Measurements from ENCODE around the gene ISG20L2.

ISG20L2 gene

GRCh38 chr1:156728599-156729462 lies at the start of gene ISG20L2:
Gene ISG20L2, minus strand, starts transcription at chr1:156728766. Its CDS starts 1,114 bp downstream, at chr1:156727652.
- Mint-ChIP-seq H3K36me3 (peaks cover 25% of the 10 kb centered on the region), H3K9me3 (no peaks in the 10 kb centered on the region), H3K4me1 (peaks cover 28% of the 10 kb centered on the region), H3K4me3 (no peak within 1 kb of the TSS), H3K27me3 (no peaks in the 10 kb centered on the region), H3K27ac (no peak within 1 kb of the TSS)
- CTCF ChIA-PET: interaction anchor here (0.6 to 5.1 kb wide), 13 partner anchors 12 to 160 kb away, joined by 3 to 224 read pairs (median 35); partner anchors contain the start of genes HDGF, MRPL24, NTRK1 and PRCC
- DNase-seq: peak; percentile 98

GRCh38 chr1:156777573-156777972 lies 49.0 kb upstream of the ISG20L2 start:
- peaks cover 33% of the 10 kb centered on the region for H3K36me3 Mint-ChIP-seq

GRCh38 chr1:156776942-156777341 lies 48.4 kb upstream of the ISG20L2 start:
- DNase-seq: no peak
- peaks cover 32% of the 10 kb centered on the region for H3K36me3 Mint-ChIP-seq
- H3K4me1 Mint-ChIP-seq: peaks cover 47% of the 10 kb centered on the region
- no peaks in the 10 kb centered on the region for H3K9me3 Mint-ChIP-seq
- CTCF ChIA-PET: interaction anchor here (0.8 to 1.6 kb wide), 2 partner anchors 51 to 132 kb away, joined by 3 to 7 read pairs; no protein-coding TSS in a partner anchor
- no peak overlapping the region for H3K4me3 Mint-ChIP-seq
- no peak overlapping the region for H3K27ac Mint-ChIP-seq
- no peaks in the 10 kb centered on the region for H3K27me3 Mint-ChIP-seq

More at GRCh38 chr1:156777573-156777972, 49.0 kb upstream of the ISG20L2 start:
- CTCF ChIA-PET: interaction anchor here (0.8 to 1.6 kb wide), 2 partner anchors 51 to 132 kb away, joined by 3 to 7 read pairs; no protein-coding TSS in a partner anchor
- H3K4me1 Mint-ChIP-seq: peaks cover 43% of the 10 kb centered on the region
- no peak for DNase-seq
- no peak overlapping the region for H3K27ac Mint-ChIP-seq
- H3K27me3 Mint-ChIP-seq: no peaks in the 10 kb centered on the region
- H3K4me3 Mint-ChIP-seq: no peak overlapping the region
- H3K9me3 Mint-ChIP-seq: no peaks in the 10 kb centered on the region

GRCh38 chr1:156775799-156776198 lies 47.2 kb upstream of the ISG20L2 start:
- no peak overlapping the region for H3K27ac Mint-ChIP-seq
- H3K4me1 Mint-ChIP-seq: peaks cover 43% of the 10 kb centered on the region
- H3K4me3 Mint-ChIP-seq: no peak overlapping the region
- no peak for DNase-seq
- CTCF ChIA-PET: interaction anchor here (1.6 kb wide), 1 partner anchor 50 kb away, joined by 7 read pairs; no protein-coding TSS in a partner anchor
- H3K36me3 Mint-ChIP-seq: peaks cover 29% of the 10 kb centered on the region
- H3K27me3 Mint-ChIP-seq: no peaks in the 10 kb centered on the region
- H3K9me3 Mint-ChIP-seq: no peaks in the 10 kb centered on the region

- H3K36me3 Mint-ChIP-seq: peaks cover 40% of the 10 kb centered on the region
- H3K4me1 Mint-ChIP-seq: peaks cover 63% of the 10 kb centered on the region
- H3K4me3 Mint-ChIP-seq: no peak overlapping the region
- no peaks in the 10 kb centered on the region for H3K27me3 Mint-ChIP-seq
- H3K9me3 Mint-ChIP-seq: no peaks in the 10 kb centered on the region
- no peak for DNase-seq
- CTCF ChIA-PET: interaction anchor here (4.8 to 9.6 kb wide), 2 partner anchors 24 to 47 kb away, joined by 23 to 95 read pairs; partner anchors contain the start of genes ISG20L2 and METTL25B
- H3K27ac Mint-ChIP-seq: no peak overlapping the region
Measured at GRCh38 chr1:156773607-156774006, 45.0 kb upstream of the ISG20L2 start.

- DNase-seq: no peak
- H3K4me3 Mint-ChIP-seq: no peak overlapping the region
- peaks cover 43% of the 10 kb centered on the region for H3K36me3 Mint-ChIP-seq
- peaks cover 62% of the 10 kb centered on the region for H3K4me1 Mint-ChIP-seq
- no peak overlapping the region for H3K27ac Mint-ChIP-seq
- CTCF ChIA-PET: interaction anchor here (1.1 to 9.6 kb wide), 6 partner anchors 9 to 116 kb away, joined by 3 to 95 read pairs (median 4); partner anchors contain the start of genes ISG20L2 and METTL25B
- H3K27me3 Mint-ChIP-seq: no peaks in the 10 kb centered on the region
- no peaks in the 10 kb centered on the region for H3K9me3 Mint-ChIP-seq
Measured at GRCh38 chr1:156772728-156773497, 44.3 kb upstream of the ISG20L2 start.

- H3K4me1 Mint-ChIP-seq: peaks cover 57% of the 10 kb centered on the region
- DNase-seq: no peak
- H3K4me3 Mint-ChIP-seq: no peak overlapping the region
- no peak overlapping the region for H3K27ac Mint-ChIP-seq
- peaks cover 43% of the 10 kb centered on the region for H3K36me3 Mint-ChIP-seq
- H3K27me3 Mint-ChIP-seq: no peaks in the 10 kb centered on the region
- no peaks in the 10 kb centered on the region for H3K9me3 Mint-ChIP-seq
- CTCF ChIA-PET: interaction anchor here (1.1 to 9.6 kb wide), 6 partner anchors 9 to 117 kb away, joined by 3 to 95 read pairs (median 4); partner anchors contain the start of genes ISG20L2 and METTL25B
Measured at GRCh38 chr1:156772222-156772621, 43.7 kb upstream of the ISG20L2 start.

GRCh38 chr1:156768610-156769295 lies 40.2 kb upstream of the ISG20L2 start:
- peaks cover 57% of the 10 kb centered on the region for H3K4me1 Mint-ChIP-seq
- no peak overlapping the region for H3K4me3 Mint-ChIP-seq
- no peaks in the 10 kb centered on the region for H3K9me3 Mint-ChIP-seq
- H3K27ac Mint-ChIP-seq: peak overlapping the region; percentile 3
- no peak for DNase-seq
- CTCF ChIA-PET: interaction anchor here (1.9 to 9.6 kb wide), 3 partner anchors 28 to 79 kb away, joined by 4 to 95 read pairs (median 23); partner anchors contain the start of genes ISG20L2 and METTL25B
- peaks cover 39% of the 10 kb centered on the region for H3K36me3 Mint-ChIP-seq
- H3K27me3 Mint-ChIP-seq: no peaks in the 10 kb centered on the region

- DNase-seq: peak; percentile 61
- Mint-ChIP-seq H3K9me3 (no peaks in the 10 kb centered on the region), H3K36me3 (peaks cover 32% of the 10 kb centered on the region), H3K27me3 (peaks cover 2% of the 10 kb centered on the region), H3K4me1 (peaks cover 51% of the 10 kb centered on the region), H3K27ac (no peak overlapping the region), H3K4me3 (no peak overlapping the region)
- CTCF ChIA-PET: interaction anchor here (0.6 to 9.6 kb wide), 3 partner anchors 41 to 78 kb away, joined by 3 to 95 read pairs (median 4); partner anchors contain the start of genes ISG20L2 and METTL25B
Measured at GRCh38 chr1:156767879-156768604, 39.5 kb upstream of the ISG20L2 start.

GRCh38 chr1:156767101-156767878 lies 38.7 kb upstream of the ISG20L2 start, which contains the start of gene PRCC:
Gene PRCC, plus strand, starts transcription at chr1:156767535. Its CDS starts 237 bp downstream, at chr1:156767772.
- CTCF ChIA-PET: interaction anchor here (0.6 to 9.6 kb wide), 7 partner anchors 15 to 122 kb away, joined by 3 to 95 read pairs (median 3); partner anchors contain the start of genes ISG20L2, METTL25B and NTRK1
- Mint-ChIP-seq H3K4me3 (no peak within 1 kb of the TSS), H3K9me3 (no peaks in the 10 kb centered on the region), H3K4me1 (peaks cover 43% of the 10 kb centered on the region), H3K27ac (no peak within 1 kb of the TSS), H3K27me3 (peaks cover 4% of the 10 kb centered on the region), H3K36me3 (peaks cover 25% of the 10 kb centered on the region)
- peak; percentile 99 for DNase-seq

GRCh38 chr1:156766298-156767100 lies 37.9 kb upstream of the ISG20L2 start:
- DNase-seq: peak; percentile 46
- H3K4me3 Mint-ChIP-seq: no peak overlapping the region
- no peaks in the 10 kb centered on the region for H3K9me3 Mint-ChIP-seq
- CTCF ChIA-PET: interaction anchor here (0.7 to 9.6 kb wide), 8 partner anchors 14 to 123 kb away, joined by 3 to 95 read pairs (median 3); partner anchors contain the start of genes HDGF, ISG20L2, METTL25B and NTRK1
- peaks cover 4% of the 10 kb centered on the region for H3K27me3 Mint-ChIP-seq
- no peak overlapping the region for H3K27ac Mint-ChIP-seq
- peaks cover 23% of the 10 kb centered on the region for H3K36me3 Mint-ChIP-seq
- peaks cover 40% of the 10 kb centered on the region for H3K4me1 Mint-ChIP-seq
